Measurements from ENCODE around the gene CDH13. TPM values are rescaled to one million over a fixed set of nuclear protein-coding genes. Genes with fewer than 3 reads are reported as not detected.
"Not testable (repeated sequence)": the region's sequence is repeated elsewhere in the genome, so short reads cannot be mapped to it uniquely, and the experiment has no call there.

The CDH13 gene
- total RNA-seq, 4 donors from 2014 or later = 5.8 to 36.7 (median 20.4) TPM

DNA sequence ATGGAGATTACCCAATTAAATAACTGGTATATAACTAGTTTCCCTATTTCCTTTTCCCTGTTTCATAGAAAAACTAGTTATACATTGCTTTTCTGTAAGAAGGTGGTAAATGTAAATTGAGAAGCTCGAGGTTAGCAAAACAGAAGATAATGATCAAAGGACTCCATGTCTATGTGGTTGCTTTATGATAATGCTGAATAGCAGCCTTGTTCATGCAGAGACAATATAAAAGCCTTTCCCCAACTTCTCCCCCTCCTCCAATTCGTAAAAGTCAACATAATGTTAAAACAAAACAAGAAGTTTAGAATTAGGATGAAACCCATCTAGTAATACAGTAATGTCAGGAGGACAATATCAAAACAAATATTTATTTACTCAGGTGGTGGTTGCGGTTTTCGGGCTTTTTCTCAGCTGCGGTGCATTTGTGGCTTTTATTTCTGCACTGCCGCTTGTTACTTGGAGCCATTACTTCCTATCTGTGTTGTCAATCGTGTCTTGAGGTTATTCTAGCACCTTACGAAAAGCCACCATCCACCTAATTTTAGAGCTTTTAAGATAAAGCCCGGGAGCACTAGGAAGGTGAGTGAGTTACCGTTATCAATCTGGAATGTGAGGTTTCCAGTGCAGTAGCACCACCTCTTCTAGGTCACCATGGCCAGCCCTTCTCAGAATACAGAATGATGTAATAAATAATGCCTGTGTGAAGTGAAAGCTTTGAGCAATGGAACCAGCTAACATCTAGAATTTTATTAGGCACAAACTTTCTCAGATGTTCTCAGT, 297.5 kb downstream of the CDH13 start:
- intact Hi-C loops (cut with DNase I; ENCODE audit: low total_unique reads) = no loop called here
- H3K27ac ChIP-seq = no peak overlapping the region

DNA sequence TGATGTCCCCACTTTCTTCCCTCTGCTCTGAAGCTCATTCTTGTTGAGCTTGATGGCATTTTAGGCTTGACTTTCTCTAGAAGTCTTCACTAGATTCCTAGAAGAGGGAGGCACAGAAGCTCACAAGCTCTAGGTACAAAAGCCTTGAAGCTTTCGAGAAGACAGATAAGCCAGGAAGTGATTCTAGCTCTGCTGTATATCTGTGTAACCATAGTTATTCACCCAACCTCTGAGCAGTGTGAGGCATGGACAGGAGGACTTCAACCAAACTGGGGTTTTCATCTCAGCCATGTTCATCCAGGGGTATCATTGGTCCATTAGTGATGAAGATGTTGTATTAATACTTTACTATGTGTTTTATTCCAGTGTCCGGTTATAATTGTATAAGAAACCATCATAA, 299.7 kb downstream of the CDH13 start:
- intact Hi-C loops (cut with DNase I; ENCODE audit: low total_unique reads) (no loop called here), in situ Hi-C loops (cut with MboI; ENCODE audit: low sequenced_read_pairs in 4 of 4) (no loop called here)
- DNase-seq (no peak), ATAC-seq (no peak)
- Histone ChIP-seq H3K4me3 (no peak overlapping the region), H3K27me3 (no peaks in the 10 kb centered on the region), H3K9me3 (no peaks in the 10 kb centered on the region), H3K4me1 (peaks cover 0 to 12% of the 10 kb centered on the region in 2 donors), H3K36me3 (no peaks in the 10 kb centered on the region), H3K27ac (no peak overlapping the region)
- TF ChIP-seq CTCF (IDR thresholded peaks at IDR 0.05 in 4 of 5, conservative IDR thresholded peaks at IDR 0.05 in 1 of 5) = no peak
- no peak for TF ChIP-seq POLR2A (IDR thresholded peaks at IDR 0.05)

More for the DNA sequence above, 297.5 kb downstream of the CDH13 start:
- H3K4me1 ChIP-seq = peaks cover 0 to 12% of the 10 kb centered on the region in 2 donors
- in situ Hi-C loops (cut with MboI; ENCODE audit: low sequenced_read_pairs in 4 of 4) = no loop called here
- TF ChIP-seq CTCF (IDR thresholded peaks at IDR 0.05 in 4 of 5, conservative IDR thresholded peaks at IDR 0.05 in 1 of 5) (no peak), POLR2A (IDR thresholded peaks at IDR 0.05) (no peak)
- no peaks in the 10 kb centered on the region for H3K9me3 ChIP-seq
- H3K4me3 ChIP-seq = no peak overlapping the region
- no peaks in the 10 kb centered on the region for H3K36me3 ChIP-seq
- no peak for DNase-seq
- no peak for ATAC-seq
- H3K27me3 ChIP-seq = no peaks in the 10 kb centered on the region

DNA sequence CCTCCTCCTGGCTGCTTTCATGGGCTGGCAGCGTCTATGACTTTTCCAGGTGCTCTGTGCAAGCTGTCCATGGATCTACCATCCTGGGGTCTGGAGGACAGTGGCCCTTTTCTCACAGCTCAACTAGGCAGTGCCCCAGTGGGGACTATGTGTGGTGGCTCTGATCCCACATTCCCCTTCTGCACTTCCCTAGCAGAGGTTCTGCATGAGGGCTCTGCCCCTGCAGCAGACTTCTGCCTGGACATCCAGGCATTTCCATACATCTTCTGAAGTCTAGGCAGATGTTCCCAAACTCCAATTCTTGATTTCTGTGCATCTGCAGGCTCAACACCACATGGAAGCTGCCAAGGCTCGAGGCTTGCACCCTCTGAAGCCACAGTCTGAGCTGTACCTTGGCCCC, 307.2 kb downstream of the CDH13 start:
- ATAC-seq; H3K27me3 ChIP-seq; in situ Hi-C loops (cut with MboI; ENCODE audit: low sequenced_read_pairs in 4 of 4); H3K36me3 ChIP-seq; intact Hi-C loops (cut with DNase I; ENCODE audit: low total_unique reads); H3K9me3 ChIP-seq; H3K4me1 ChIP-seq; H3K27ac ChIP-seq; DNase-seq; H3K4me3 ChIP-seq: not testable (repeated sequence)

DNA sequence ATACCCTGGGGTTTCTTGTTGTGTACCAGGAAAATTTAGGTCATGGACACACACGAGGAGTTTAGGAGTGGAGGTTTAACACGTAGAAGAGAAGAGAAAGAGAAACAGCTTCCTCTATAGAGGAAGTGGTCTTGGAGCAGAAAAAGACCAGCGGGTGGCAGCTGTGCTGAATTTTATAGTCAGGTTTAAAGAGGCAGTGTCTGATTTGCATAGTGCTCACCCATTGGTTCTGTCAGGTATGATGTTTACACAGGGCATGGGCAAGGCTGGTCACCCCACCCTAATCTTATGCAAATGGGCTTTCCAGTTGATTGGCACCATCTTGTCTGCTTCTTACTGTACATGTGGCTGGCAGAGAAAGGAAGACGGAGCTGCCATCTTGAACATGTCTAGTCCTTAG, 309.0 kb downstream of the CDH13 start:
- no peak overlapping the region for H3K27ac ChIP-seq
- no peaks in the 10 kb centered on the region for H3K36me3 ChIP-seq
- intact Hi-C loops (cut with DNase I; ENCODE audit: low total_unique reads) (no loop called here), in situ Hi-C loops (cut with MboI; ENCODE audit: low sequenced_read_pairs in 4 of 4) (no loop called here)
- H3K9me3 ChIP-seq = no peaks in the 10 kb centered on the region
- H3K27me3 ChIP-seq = no peaks in the 10 kb centered on the region
- DNase-seq = no peak
- no peak for ATAC-seq
- TF ChIP-seq POLR2A (IDR thresholded peaks at IDR 0.05) (no peak), CTCF (IDR thresholded peaks at IDR 0.05 in 4 of 5, conservative IDR thresholded peaks at IDR 0.05 in 1 of 5) (no peak)
- no peak overlapping the region for H3K4me3 ChIP-seq
- no peaks in the 10 kb centered on the region for H3K4me1 ChIP-seq

DNA sequence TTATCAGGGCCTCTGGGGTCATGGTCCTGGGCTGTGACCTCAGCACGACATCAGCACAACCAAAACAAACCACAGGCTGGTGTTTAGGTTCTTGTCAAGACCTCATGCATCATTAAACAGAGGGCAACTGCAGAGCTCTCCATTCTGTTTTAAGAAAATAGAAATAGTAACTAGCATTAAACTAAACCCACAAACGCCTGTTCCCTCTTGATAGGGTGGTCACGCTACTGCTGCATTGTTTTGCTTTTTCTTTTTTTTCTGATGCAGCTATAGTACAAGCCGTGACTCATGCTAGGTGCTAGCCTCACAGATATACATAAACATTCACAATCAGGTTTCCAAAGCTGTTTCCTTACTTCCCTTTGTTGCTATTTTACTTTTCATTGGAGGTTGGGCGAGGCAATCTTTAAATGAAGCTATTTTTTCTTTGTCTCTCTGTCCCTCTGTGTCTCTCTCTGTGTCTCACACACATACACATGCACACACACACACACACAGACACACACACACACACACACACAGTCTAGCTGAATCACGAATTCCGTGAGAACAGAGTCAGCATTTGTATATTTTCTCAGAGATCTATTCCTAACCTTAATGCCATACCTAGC, 310.3 kb downstream of the CDH13 start:
- in situ Hi-C loops (cut with MboI; ENCODE audit: low sequenced_read_pairs in 4 of 4) (no loop called here), intact Hi-C loops (cut with DNase I; ENCODE audit: low total_unique reads) (no loop called here)
- no peak for DNase-seq
- Histone ChIP-seq H3K27me3 (no peaks in the 10 kb centered on the region), H3K4me1 (no peaks in the 10 kb centered on the region), H3K4me3 (no peak overlapping the region), H3K36me3 (no peaks in the 10 kb centered on the region), H3K9me3 (no peaks in the 10 kb centered on the region), H3K27ac (no peak overlapping the region)
- ATAC-seq = no peak
- TF ChIP-seq CTCF (IDR thresholded peaks at IDR 0.05 in 4 of 5, conservative IDR thresholded peaks at IDR 0.05 in 1 of 5) (no peak), POLR2A (IDR thresholded peaks at IDR 0.05) (no peak)
